Umbilical cord (tissue), 2 donors: ENCODE results near the gene ZNF782. TPM values are rescaled to one million over a fixed set of nuclear protein-coding genes. Genes with fewer than 3 reads are reported as not detected.
"Not testable (repeated sequence)": the region's sequence is repeated elsewhere in the genome, so short reads cannot be mapped to it uniquely, and the experiment has no call there.

ENCODE experiments used
- DNase-seq: peaks from one replicate; pipeline ENCODE4 v3.0.0-alpha.2; 2015; ENCODE audit warnings: low spot score
- total RNA-seq: library from RNA; depleted of rRNA; stranded (reverse); fragments of >200 nt; gene quantifications from one replicate; pipeline ENCODE4 v1.2.3, GENCODE V29; 2014; ENCODE audit warnings: low replicate concordance; ENCODE audit not compliant: insufficient read depth

Gene ZNF782
- total RNA-seq, 1 donor from 2014 or later: 28.9 TPM

GRCh38 chr9:96854651-96855273 is 448 bp upstream of the ZNF782 start:
- no peak for DNase-seq

GRCh38 chr9:96852676-96853075 is 1.6 kb downstream of the ZNF782 start:
- DNase-seq: no peak

- no peak for DNase-seq
These were observed 10.3 kb downstream of the ZNF782 start for GRCh38 chr9:96844040-96844439.

GRCh38 chr9:96818533-96818932 is 35.8 kb downstream of the ZNF782 start:
- DNase-seq: no peak

GRCh38 chr9:96817973-96818372 is 36.3 kb downstream of the ZNF782 start:
- DNase-seq: no peak

GRCh38 chr9:96813607-96814006 is 40.7 kb downstream of the ZNF782 start:
- no peak for DNase-seq

- DNase-seq: not testable (repeated sequence)
These were observed 55.4 kb downstream of the ZNF782 start for GRCh38 chr9:96798959-96799358.

GRCh38 chr9:96784021-96784420 is 70.3 kb downstream of the ZNF782 start:
- DNase-seq: no peak

GRCh38 chr9:96782235-96782634 is 72.1 kb downstream of the ZNF782 start:
- no peak for DNase-seq

GRCh38 chr9:96781552-96781951 is 72.8 kb downstream of the ZNF782 start:
- DNase-seq: no peak

GRCh38 chr9:96779089-96779488 is 75.2 kb downstream of the ZNF782 start:
- DNase-seq: no peak

- no peak for DNase-seq
These were observed 76.9 kb downstream of the ZNF782 start for GRCh38 chr9:96777426-96777864.

GRCh38 chr9:96771124-96771523 is 83.2 kb downstream of the ZNF782 start:
- DNase-seq: no peak

- no peak for DNase-seq
These were observed 84.3 kb downstream of the ZNF782 start for GRCh38 chr9:96769989-96770388.

Other genes with a start within 250 kb of the ZNF782 start
- gene CDC14B, start 234.7 kb downstream of the ZNF782 start, total RNA-seq: 8.4 TPM
- gene PRXL2C, start 199.2 kb downstream of the ZNF782 start, total RNA-seq: 17.8 TPM
- 18.5 TPM for gene ZNF510, start 76.4 kb downstream of the ZNF782 start, total RNA-seq
- gene NUTM2G, start 74.3 kb upstream of the ZNF782 start, total RNA-seq: 0.48 TPM
- gene CTSV, start 184.6 kb upstream of the ZNF782 start, total RNA-seq: 6.7 TPM